ENCODE measurements around the gene SLC22A8.
"Not testable (repeated sequence)": the region's sequence is repeated elsewhere in the genome, so short reads cannot be mapped to it uniquely, and the experiment has no call there.

Gene SLC22A8

GRCh38 chr11:63015521-63016215 lies at the start of gene SLC22A8:
Gene SLC22A8 (minus strand): TSS chr11:63015841. CDS start chr11:63014958, 883 bp downstream.
- no peak for DNase-seq (ENCODE audit: low spot score)

- DNase-seq (ENCODE audit: low spot score) = not testable (repeated sequence)
Observed at GRCh38 chr11:63046203-63046602, 30.6 kb upstream of the SLC22A8 start.

GRCh38 chr11:63042596-63042995 lies 27.0 kb upstream of the SLC22A8 start:
- DNase-seq (ENCODE audit: low spot score) = no peak

- DNase-seq (ENCODE audit: low spot score) = no peak
Observed at GRCh38 chr11:63032457-63032856, 16.8 kb upstream of the SLC22A8 start.

GRCh38 chr11:63023841-63024648 lies 8.4 kb upstream of the SLC22A8 start:
- DNase-seq (ENCODE audit: low spot score) = peak; percentile 93

GRCh38 chr11:63023222-63023814 lies 7.7 kb upstream of the SLC22A8 start:
- DNase-seq (ENCODE audit: low spot score) = no peak

- no peak for DNase-seq (ENCODE audit: low spot score)
Observed at GRCh38 chr11:63022441-63022840, 6.8 kb upstream of the SLC22A8 start.

GRCh38 chr11:63020671-63021291 lies 5.1 kb upstream of the SLC22A8 start:
- no peak for DNase-seq (ENCODE audit: low spot score)

GRCh38 chr11:63019506-63019905 lies 3.9 kb upstream of the SLC22A8 start:
- no peak for DNase-seq (ENCODE audit: low spot score)

GRCh38 chr11:63017306-63017974 lies 1.8 kb upstream of the SLC22A8 start:
- DNase-seq (ENCODE audit: low spot score) = no peak

- no peak for DNase-seq (ENCODE audit: low spot score)
Observed at GRCh38 chr11:63014408-63015055, 1.1 kb downstream of the SLC22A8 start.

- DNase-seq (ENCODE audit: low spot score) = no peak
Observed at GRCh38 chr11:63012839-63013238, 2.8 kb downstream of the SLC22A8 start.

- DNase-seq (ENCODE audit: low spot score) = no peak
Observed at GRCh38 chr11:63012430-63012829, 3.2 kb downstream of the SLC22A8 start.

- DNase-seq (ENCODE audit: low spot score) = no peak
Observed at GRCh38 chr11:63010934-63011439, 4.7 kb downstream of the SLC22A8 start.

GRCh38 chr11:63007920-63008319 lies 7.7 kb downstream of the SLC22A8 start:
- DNase-seq (ENCODE audit: low spot score) = no peak

- no peak for DNase-seq (ENCODE audit: low spot score)
Observed at GRCh38 chr11:63001456-63001855, 14.2 kb downstream of the SLC22A8 start.

- DNase-seq (ENCODE audit: low spot score) = no peak
Observed at GRCh38 chr11:62999649-63000048, 16.0 kb downstream of the SLC22A8 start.

GRCh38 chr11:62999156-62999555 lies 16.5 kb downstream of the SLC22A8 start:
- DNase-seq (ENCODE audit: low spot score) = no peak

GRCh38 chr11:62996271-62996670 lies 19.4 kb downstream of the SLC22A8 start:
- DNase-seq (ENCODE audit: low spot score) = no peak

GRCh38 chr11:62994775-62995174 lies 20.9 kb downstream of the SLC22A8 start:
- DNase-seq (ENCODE audit: low spot score) = no peak

GRCh38 chr11:62988276-62988675 lies 27.4 kb downstream of the SLC22A8 start:
- no peak for DNase-seq (ENCODE audit: low spot score)
